ENCODE data around the gene AP2S1. TPM values are rescaled to one million over a fixed set of nuclear protein-coding genes. Genes with fewer than 3 reads are reported as not detected.
A peak's percentile ranks its signal among the peaks of the same experiment; 100 is the strongest.

The AP2S1 gene
- total and polyA plus RNA-seq, 2 of the 8 experiments (the other 6 are each of a cell fraction or from before 2014, with no cell fraction given) = 195 to 211 TPM

- no peak overlapping the region for H3K4ac ChIP-seq (replicated peaks; ENCODE audit: insufficient read length, low read depth, low read length)
- no peak overlapping the region for H4K91ac ChIP-seq (replicated peaks; ENCODE audit: insufficient read length, low read length)
- no peak overlapping the region for H3K56ac ChIP-seq (replicated peaks; ENCODE audit: insufficient read length, low read depth, low read length)
- no peak overlapping the region for H4K5ac ChIP-seq (ENCODE audit: insufficient read length, low read depth, low read length)
- H2BK120ac ChIP-seq (replicated peaks; ENCODE audit: low read depth, low read length) = no peak overlapping the region
- ChIA-PET CTCF (ENCODE audit: partially characterized antibody) (interaction anchor here (0.5 to 2.8 kb wide), 8 partner anchors 10 to 149 kb away, joined by 3 to 8 read pairs (median 4); no protein-coding TSS in a partner anchor), POLR2A (ENCODE audit: partially characterized antibody) (interaction anchor here (0.7 to 6.1 kb wide), 19 partner anchors 9 to 250 kb away, joined by 3 to 102 read pairs (median 5); partner anchors contain the start of genes SLC1A5 and ZC3H4)
- no peak overlapping the region for H4K8ac ChIP-seq (ENCODE audit: extremely low read depth, insufficient read depth, low read length)
- H3K4me1 ChIP-seq (replicated peaks in 1 of 4; ENCODE audit: control insufficient read depth in 3 of 4, insufficient read depth in 4 of 4, low read length in 3 of 4) = peaks cover 6 to 21% (median 10%) of the 10 kb centered on the region in 4 experiments; a peak in 6 of 7 replicates
- no peak overlapping the region for H3K23ac ChIP-seq (ENCODE audit: insufficient read length)
- H3K4me3 ChIP-seq (ENCODE audit: extremely low read depth in 1 of 4, insufficient read depth in 2 of 4, low read depth in 3 of 4, low read length in 4 of 4) = peak overlapping the region; percentile 74 to 88 (median 85); a peak in 7 of 8 replicates
- WGBS, 2 experiments (ENCODE audit: extremely low coverage in 1 of 2, insufficient coverage in 1 of 2, insufficient read length in 1 of 2, insufficient replicate concordance in 2 of 2, low coverage in 1 of 2, low lambda C conversion rate in 2 of 2, missing lambda C conversion rate in 1 of 2) = 12% methylated on average over 6 of the region's 6 CpGs; no CpG with 5 or more reads in 1 of the 2 experiments
- peak overlapping the region in 1 of 4 experiments; percentile 43; a peak in 2 of 7 replicates for H3K9ac ChIP-seq (replicated peaks in 1 of 4; ENCODE audit: extremely low read depth in 1 of 4, low read depth in 3 of 4, low read length in 3 of 4)
- H2BK15ac ChIP-seq (ENCODE audit: low read length) = no peak overlapping the region
- H3K4me2 ChIP-seq (ENCODE audit: insufficient read depth in 1 of 2, low read depth in 2 of 2, low read length in 2 of 2) = peak overlapping the region; percentile 94 to 99
- peaks cover 24 to 29% of the 10 kb centered on the region in 2 experiments for H4K20me1 ChIP-seq (replicated peaks in 1 of 2; ENCODE audit: control insufficient read depth in 1 of 2, insufficient read depth in 2 of 2, low read length in 2 of 2)
- peak; percentile 32 for FAIRE-seq
- peaks cover 9% of the 10 kb centered on the region; the same call in 1 of the 2 replicates for H3K79me1 ChIP-seq (ENCODE audit: low read depth, low read length)
- H2AFZ ChIP-seq (ENCODE audit: low read length) = no peak overlapping the region
- peak overlapping the region; percentile 39; the same call in 1 of the 2 replicates for H3K27ac ChIP-seq (ENCODE audit: low read depth, low read length)
- no peaks in the 10 kb centered on the region for H3K27me3 ChIP-seq (replicated peaks in 1 of 4; ENCODE audit: control insufficient read depth in 3 of 4, extremely low read depth in 1 of 4, insufficient read depth in 3 of 4, low read length in 3 of 4)
- peaks cover 51 to 77% of the 10 kb centered on the region in 2 experiments for H3K79me2 ChIP-seq (ENCODE audit: control insufficient read depth in 1 of 2, insufficient read depth in 2 of 2, low read length in 2 of 2)
- H3K9me3 ChIP-seq (ENCODE audit: insufficient read depth in 2 of 2, low read depth in 1 of 2, low read length in 1 of 2) = no peaks in the 10 kb centered on the region
- no peak overlapping the region for H3K14ac ChIP-seq (ENCODE audit: insufficient read length)
- 0 out of 2 replicates have a peak overlapping the region, but pooled peaks have one; percentile 38 for H3K18ac ChIP-seq (ENCODE audit: extremely low read depth, low read length)
- H3K36me3 ChIP-seq (ENCODE audit: control insufficient read depth in 2 of 4, insufficient read depth in 4 of 4, low read length in 3 of 4) = no peaks in the 10 kb centered on the region
- H2BK5ac ChIP-seq (ENCODE audit: low read depth, low read length) = 0 out of 2 replicates have a peak overlapping the region, but pooled peaks have one; percentile 82
- peaks cover 22% of the 10 kb centered on the region for H3K23me2 ChIP-seq (ENCODE audit: low read depth, low read length)
- no peak overlapping the region for H2BK12ac ChIP-seq (ENCODE audit: low read depth, low read length)
- no peak overlapping the region for H2AK5ac ChIP-seq (ENCODE audit: low read depth, low read length)
- DNase-seq (ENCODE audit: low read depth in 1 of 2, low spot score in 2 of 2) = peak; percentile 44 to 65
- no peak overlapping the region for H2BK20ac ChIP-seq (ENCODE audit: low read length)
- TF ChIP-seq GTF2F1 (IDR thresholded peaks at IDR 0.05; ENCODE audit: borderline replicate concordance, low read depth, low read length) = no peak
- no peak for TF ChIP-seq BRCA1 (IDR thresholded peaks at IDR 0.05; ENCODE audit: low read depth, low read length)
- TF ChIP-seq EGR1 (IDR thresholded peaks at IDR 0.05; ENCODE audit: borderline replicate concordance, low read depth, low read length) = peak; percentile 79
- TF ChIP-seq TAF1 (IDR thresholded peaks at IDR 0.05; ENCODE audit: low read depth, low read length) = peak; percentile 51; the same call in 1 of the 2 replicates
- TF ChIP-seq RFX5 (IDR thresholded peaks at IDR 0.05; ENCODE audit: borderline replicate concordance, low read depth, low read length) = no peak
- TF ChIP-seq CBX8 (IDR thresholded peaks at IDR 0.05; ENCODE audit: borderline replicate concordance, low read depth, low read length) = no peak
- no peak for TF ChIP-seq CTCF (IDR thresholded peaks at IDR 0.05; ENCODE audit: control extremely low read depth in 1 of 3, insufficient read depth in 1 of 3, low read depth in 1 of 3, low read length in 3 of 3)
- TF ChIP-seq SAP30 (IDR thresholded peaks at IDR 0.05; ENCODE audit: insufficient read depth, insufficient replicate concordance, low read length) = no peak
These were observed 13.4 kb upstream of the AP2S1 start for GRCh38 chr19:46863818-46864629.

Measured in H1 (cell line).